K562 (cell line): ENCODE results near the gene RCL1. TPM values are rescaled to one million over a fixed set of nuclear protein-coding genes. Genes with fewer than 3 reads are reported as not detected.

ENCODE experiments used
- ATAC-seq: fragments of 200-7000 bp; cut with Tn5 transposase; 3 replicates; pipeline ENCODE4 v1.9.1; 2020; ENCODE audit warnings: moderate library complexity
- BruUV-seq: library from RNA; stranded (reverse); fragments of 400-500 nt; replicated peaks from 2 replicates; lab custom pipeline; 2021; lab: Mats Ljungman, UMichigan
- CTCF ChIA-PET: fragments of 300-600 bp; formaldehyde crosslinking; extraction: SDS; loops from one replicate; lab custom pipeline; 2021; ENCODE audit warnings: low intra/inter-chr PET ratio; lab: Yijun Ruan, JAX
- POLR2A ChIA-PET: fragments of 300-600, 350-650 bp; sonication (Branson Sonifier 250); formaldehyde crosslinking; extraction: SDS; loops from one replicate; lab custom pipeline; 2021; ENCODE audit warnings: antibody characterized with exemption, inconsistent platforms; lab: Yijun Ruan, JAX
- DNase-seq, 4 experiments: peaks; one replicate each; pipeline versions ENCODE4 v3.0.0 to v3.0.0-alpha.2; 2011 to 2018; ENCODE audit warnings: low spot score in 3 of 4, mixed read lengths in 3 of 4; ENCODE audit errors: extremely low read depth in 1 of 4
- FAIRE-seq: peaks from 2 replicates; lab custom pipeline; 2011; peaks lifted over from hg19 to GRCh38; lab: Jason Lieb, UNC
- H2AFZ ChIP-seq: 2 replicates; pipeline ENCODE4 v1.6.0; 2011; ENCODE audit warnings: low read depth, low read length, control low read depth, inconsistent platforms
- H3K27ac ChIP-seq: fragments of 200-600 bp; 3 replicates; pipeline ENCODE4 v1.8.0; 2011; ENCODE audit warnings: low read depth, mild to moderate bottlenecking, control low read depth, inconsistent platforms, low read length, moderate library complexity, mixed read lengths; ENCODE audit errors: extremely low read depth
- H3K27me3 ChIP-seq, 2 experiments: fragments of 300-600 bp in 1 of 2; 2 replicates in 1 of 2; 3 replicates in 1 of 2; pipeline versions ENCODE4 v1.6.0 to v1.8.0; 2011; ENCODE audit warnings: inconsistent platforms in 2 of 2, low read length in 2 of 2, mild to moderate bottlenecking in 1 of 2, mixed read lengths in 1 of 2, moderate library complexity in 1 of 2; ENCODE audit not compliant: control insufficient read depth in 2 of 2, insufficient read depth in 2 of 2
- H3K36me3 ChIP-seq: fragments of 300-600 bp; 3 replicates; pipeline ENCODE4 v1.8.0; 2011; ENCODE audit warnings: mild to moderate bottlenecking, low read length, inconsistent platforms; ENCODE audit not compliant: control insufficient read depth, insufficient read depth
- H3K4me1 ChIP-seq, 2 experiments: fragments of 200-600 bp in 1 of 2; replicated peaks in 1 of 2; 2 replicates in 1 of 2; 3 replicates in 1 of 2; pipeline versions ENCODE4 v1.5.1 to v1.8.0; 2011; ENCODE audit warnings: inconsistent platforms in 2 of 2, low read length in 2 of 2, mild to moderate bottlenecking in 1 of 2, mixed read lengths in 1 of 2, moderate library complexity in 1 of 2; ENCODE audit not compliant: control insufficient read depth in 2 of 2, insufficient read depth in 2 of 2
- H3K4me2 ChIP-seq: 2 replicates; pipeline ENCODE4 v1.6.1; 2011; ENCODE audit warnings: low read length, control low read depth, inconsistent platforms, mixed read lengths; ENCODE audit not compliant: insufficient read depth
- H3K4me3 ChIP-seq: fragments of 200-600 bp; sonication (generic), shearing (Covaris generic); 2 replicates; pipeline ENCODE4 v1.5.1; 2016; ENCODE audit warnings: control low read depth, inconsistent platforms
- H3K79me2 ChIP-seq: fragments of 200-600 bp; 3 replicates; pipeline ENCODE4 v1.8.0; 2011; ENCODE audit warnings: low read length, inconsistent platforms; ENCODE audit not compliant: control insufficient read depth, insufficient read depth
- H3K9ac ChIP-seq, 2 experiments: 2 replicates each; pipeline versions ENCODE4 v1.6.0 to v1.6.1; 2011; ENCODE audit warnings: low read depth in 2 of 2, low read length in 2 of 2, control low read depth in 1 of 2, inconsistent platforms in 1 of 2, mild to moderate bottlenecking in 1 of 2, mixed read lengths in 1 of 2; ENCODE audit not compliant: insufficient read depth in 1 of 2
- H3K9me1 ChIP-seq: one replicate; pipeline ENCODE4 v1.6.0; 2011; ENCODE audit warnings: inconsistent platforms, mild to moderate bottlenecking, low read length, moderate library complexity; ENCODE audit not compliant: control insufficient read depth, insufficient read depth
- H3K9me3 ChIP-seq: replicated peaks from 2 replicates; pipeline ENCODE4 v1.5.1; 2011; ENCODE audit warnings: low read depth, low read length, inconsistent platforms; ENCODE audit not compliant: control insufficient read depth, insufficient read depth
- H4K20me1 ChIP-seq: replicated peaks from 2 replicates; pipeline ENCODE4 v1.6.1; 2011; ENCODE audit warnings: low read length, inconsistent platforms, mixed read lengths; ENCODE audit not compliant: control insufficient read depth, insufficient read depth
- SMAD4 ChIP-seq: fragments of 250-450 bp; sonication (Bioruptor Pico); conservative IDR thresholded peaks from 2 replicates; pipeline ENCODE4 v1.8.0; 2021; ENCODE audit warnings: inconsistent platforms, mild to moderate bottlenecking, moderate library complexity
- STAT6 ChIP-seq: sonication (generic); formaldehyde crosslinking; IDR thresholded peaks from 2 replicates; pipeline ENCODE4 v1.8.1; 2023; ENCODE audit warnings: mild to moderate bottlenecking, missing genetic modification reagents
- ZNF592 ChIP-seq: fragments of 450-650 bp; IDR thresholded peaks from 2 replicates; pipeline ENCODE4 v1.6.1; 2017; ENCODE audit warnings: antibody characterized with exemption, mild to moderate bottlenecking
- ZNF75A ChIP-seq: fragments of 450-650 bp; formaldehyde crosslinking; IDR thresholded peaks from 2 replicates; pipeline ENCODE4 v1.4.0; 2020; ENCODE audit warnings: mild to moderate bottlenecking
- WGBS: fragments of 100-300 bp; shearing (Covaris generic); methylation state at CpG from one replicate; pipeline ENCODE4 v1.1.6; 2016; ENCODE audit warnings: low coverage, mixed read lengths; ENCODE audit not compliant: insufficient coverage; ENCODE audit errors: missing lambda C conversion rate; 5-methylcytosine and 5-hydroxymethylcytosine counted together
- in situ Hi-C: fragments of 300-500 bp; cut with MboI; formaldehyde crosslinking; loops from 4 replicates; pipeline ENCODE4 v1.15.0; 2018; ENCODE audit warnings: inconsistent platforms, mixed read lengths
- intact Hi-C: fragments of 100-400 bp; cut with micrococcal nuclease; formaldehyde crosslinking; loops from 2 replicates; pipeline ENCODE4 v1.14.2; 2022
- polyA plus RNA-seq, 8 experiments: library from polyadenylated mRNA; depleted of rRNA in 4 of 8; stranded (reverse) in 5 of 8; unstranded in 3 of 8; fragments of >200 nt; fragmentation: Nextera tagmentation in 2 of 8; fragmentation: Illumina TruSeq in 1 of 8; extraction: Ambion mirVana in 2 of 8; extraction: Trizol in 1 of 8; gene quantifications; 2 replicates each; pipeline versions ENCODE4 v1.2.1 to v1.2.3, GENCODE V29; 2011 to 2014; ENCODE audit warnings: inconsistent platforms in 1 of 8, missing spikeins in 1 of 8
- total RNA-seq, 7 experiments: library from RNA; depleted of rRNA in 6 of 7; stranded (reverse); fragments of >200 nt in 6 of 7; fragmentation: Illumina TruSeq in 2 of 7; extraction: Trizol in 2 of 7; gene quantifications; 2 replicates each; pipeline versions ENCODE4 v1.2.1 to v1.2.3, GENCODE V29; 2011 to 2021; ENCODE audit warnings: low replicate concordance in 1 of 7

Gene RCL1
- total and polyA plus RNA-seq, 9 of the 15 experiments (the other 6 are each of a cell fraction or from before 2014, with no cell fraction given), result 24.0 to 67.7 (median 38.6) TPM

- Histone ChIP-seq H3K4me2 (no peak overlapping the region; the same call in 1 of the 2 replicates), H3K27me3 (no peaks in the 10 kb centered on the region), H4K20me1 (no peaks in the 10 kb centered on the region), H3K9me1 (no peaks in the 10 kb centered on the region), H3K79me2 (no peaks in the 10 kb centered on the region; the same call in 2 of the 3 replicates), H3K9me3 (no peaks in the 10 kb centered on the region), H3K9ac (peak overlapping the region in 1 of 2 experiments; percentile 36; a peak in 1 of 4 replicates), H3K4me1 (peaks cover 5 to 11% of the 10 kb centered on the region in 2 experiments; a peak in 4 of 5 replicates), H2AFZ (no peak overlapping the region; the same call in 1 of the 2 replicates), H3K36me3 (no peaks in the 10 kb centered on the region), H3K4me3 (no peak overlapping the region)
- WGBS, result 82% methylated on average over 6 of the region's 8 CpGs
- ATAC-seq (no peak), DNase-seq (no peak), FAIRE-seq (no peak)
- no TSS peak for BruUV-seq
- intact Hi-C loops (no loop called here), in situ Hi-C loops (no loop called here)
- ChIA-PET POLR2A (interaction anchor here (0.8 to 1.3 kb wide), 3 partner anchors 8 to 77 kb away, joined by 3 to 5 read pairs (median 4); no protein-coding TSS in a partner anchor), CTCF (no interaction called here)
- TF ChIP-seq STAT6 (no peak), SMAD4 (CRISPR knock-in tag) (no peak), ZNF592 (peak; percentile 37; the same call in 1 of the 2 replicates), ZNF75A (CRISPR knock-in tag) (peak; percentile 68; the same call in 1 of the 2 replicates)
- TF ChIP-seq, all 486 proteins: peak for 2
- H3K27ac ChIP-seq, result no peak overlapping the region
Measured at GRCh38 chr9:4902135-4902475, 109.4 kb downstream of the RCL1 start.
